ENCODE measurements around the gene RIOX2.
"Not testable (repeated sequence)": the region's sequence is repeated elsewhere in the genome, so short reads cannot be mapped to it uniquely, and the experiment has no call there.

RIOX2 gene

DNA sequence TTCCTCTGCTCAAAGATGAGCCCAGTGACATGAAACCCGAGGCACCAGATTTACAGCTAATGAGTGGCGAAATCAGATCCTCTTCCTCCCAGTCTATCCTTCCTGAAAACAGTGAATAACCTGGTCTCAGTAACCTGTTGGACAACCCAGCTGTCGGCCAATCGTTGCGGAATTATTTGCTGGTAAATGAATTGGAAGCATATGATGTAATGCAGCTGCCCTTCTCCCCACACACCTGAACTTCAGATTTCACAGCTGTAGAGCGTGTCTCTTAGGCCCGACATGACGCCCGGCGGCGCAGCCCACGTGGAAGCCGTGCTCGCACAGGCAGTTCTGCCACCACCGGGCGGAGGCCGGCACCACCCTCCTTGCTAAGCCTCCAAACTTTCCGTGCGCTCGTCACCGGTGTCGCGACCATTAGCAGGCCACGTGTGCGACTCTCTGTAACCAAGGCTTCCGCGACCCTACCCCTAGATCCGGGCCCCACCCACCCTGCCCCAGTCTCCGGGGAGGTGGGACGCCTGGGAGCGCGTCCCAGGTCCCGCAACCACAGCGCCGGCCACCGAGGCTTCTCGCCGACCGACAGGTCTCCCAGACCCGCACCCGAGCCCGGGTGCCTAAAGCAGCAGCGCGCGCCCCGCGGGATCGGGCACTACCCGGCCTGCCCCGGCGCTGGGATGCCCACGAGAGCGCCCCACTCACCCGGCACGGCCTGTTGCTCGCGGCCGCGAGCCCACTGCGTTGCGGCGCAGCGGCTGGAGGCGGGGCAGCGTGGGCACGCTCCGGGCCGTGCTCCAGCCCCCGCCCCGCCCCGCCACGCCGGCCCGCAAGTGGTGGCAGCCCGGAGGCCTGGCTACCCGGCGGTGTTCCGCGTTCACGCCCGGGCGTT lies at the start of gene RIOX2:
RIOX2 (minus strand) TSS at position 753 of the 889 bp plus-strand sequence. CDS start 4,838 bp downstream, outside the sequence.
- no peaks in the 10 kb centered on the region for H3K4me1 ChIP-seq (ENCODE audit: insufficient read depth, low read length)
- peak within 1 kb of the TSS; percentile 72 for H3K9ac ChIP-seq (ENCODE audit: low read depth, low read length)
- no peaks in the 10 kb centered on the region for H3K9me3 ChIP-seq (ENCODE audit: control insufficient read depth, insufficient read depth, low read length)
- H3K36me3 ChIP-seq (ENCODE audit: insufficient read depth, low read length), result no peaks in the 10 kb centered on the region

DNA sequence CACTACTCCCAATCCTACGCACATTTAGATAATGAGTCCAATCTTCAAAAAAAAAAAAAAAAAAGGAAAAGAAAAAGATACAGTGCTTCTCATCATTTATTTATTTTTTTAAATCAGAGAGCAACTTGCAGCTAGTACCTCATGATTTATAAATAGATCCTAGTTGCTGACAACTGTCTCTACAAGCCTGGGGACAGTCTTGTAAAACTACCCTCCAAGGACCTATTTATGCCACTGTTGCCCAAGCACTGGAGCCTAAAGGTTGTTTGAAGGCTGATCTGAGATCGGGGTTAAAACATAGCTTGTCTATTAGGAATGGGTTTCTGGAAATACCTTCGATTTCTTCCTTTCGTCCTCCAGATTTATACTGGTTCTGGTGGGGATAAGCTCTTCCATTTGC lies 48.2 kb upstream of the RIOX2 start:
- H3K9me3 ChIP-seq (ENCODE audit: control insufficient read depth, insufficient read depth, low read length), result no peaks in the 10 kb centered on the region
- no peaks in the 10 kb centered on the region for H3K36me3 ChIP-seq (ENCODE audit: insufficient read depth, low read length)
- H3K4me1 ChIP-seq (ENCODE audit: insufficient read depth, low read length), result no peaks in the 10 kb centered on the region
- no peak overlapping the region for H3K9ac ChIP-seq (ENCODE audit: low read depth, low read length)

DNA sequence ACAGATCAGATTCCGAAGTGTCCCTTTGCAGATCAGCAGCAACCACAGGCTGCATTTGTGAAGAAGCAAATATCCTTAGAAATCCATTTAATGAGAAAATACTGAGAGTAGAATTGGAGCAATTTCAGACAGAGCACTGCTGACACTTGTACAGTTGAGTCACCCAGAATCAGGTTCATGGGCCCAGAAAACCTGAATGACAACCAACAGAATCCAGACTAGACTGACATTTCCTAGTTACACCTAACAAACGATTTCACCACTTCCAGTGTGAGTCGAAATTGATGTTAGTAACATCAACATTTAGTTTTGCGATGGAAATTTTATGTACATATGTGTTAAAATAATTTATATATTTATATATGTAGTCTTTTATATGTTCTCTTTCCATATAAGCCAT lies 46.1 kb upstream of the RIOX2 start:
- no peaks in the 10 kb centered on the region for H3K9me3 ChIP-seq (ENCODE audit: control insufficient read depth, insufficient read depth, low read length)
- H3K4me1 ChIP-seq (ENCODE audit: insufficient read depth, low read length), result no peaks in the 10 kb centered on the region
- H3K36me3 ChIP-seq (ENCODE audit: insufficient read depth, low read length), result no peaks in the 10 kb centered on the region
- no peak overlapping the region for H3K9ac ChIP-seq (ENCODE audit: low read depth, low read length)

DNA sequence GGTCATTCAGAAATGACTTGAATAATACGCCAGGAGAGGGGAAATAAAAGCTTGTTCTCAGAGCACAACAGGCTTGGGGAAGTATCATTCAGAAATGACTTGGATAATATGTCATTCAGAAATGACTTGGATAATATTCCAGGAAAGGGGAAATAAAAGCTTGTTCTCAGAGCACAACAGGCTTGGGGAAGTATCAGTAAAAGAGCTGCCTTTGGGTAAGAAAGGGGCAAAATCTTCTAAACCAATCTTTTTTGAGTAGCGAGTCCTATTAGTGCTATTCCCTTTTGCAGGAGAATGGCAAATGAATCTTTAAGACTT lies 42.0 kb upstream of the RIOX2 start:
- Histone ChIP-seq H3K4me1 (ENCODE audit: insufficient read depth, low read length) (no peaks in the 10 kb centered on the region), H3K36me3 (ENCODE audit: insufficient read depth, low read length) (no peaks in the 10 kb centered on the region), H3K9me3 (ENCODE audit: control insufficient read depth, insufficient read depth, low read length) (no peaks in the 10 kb centered on the region), H3K9ac (ENCODE audit: low read depth, low read length) (no peak overlapping the region)

DNA sequence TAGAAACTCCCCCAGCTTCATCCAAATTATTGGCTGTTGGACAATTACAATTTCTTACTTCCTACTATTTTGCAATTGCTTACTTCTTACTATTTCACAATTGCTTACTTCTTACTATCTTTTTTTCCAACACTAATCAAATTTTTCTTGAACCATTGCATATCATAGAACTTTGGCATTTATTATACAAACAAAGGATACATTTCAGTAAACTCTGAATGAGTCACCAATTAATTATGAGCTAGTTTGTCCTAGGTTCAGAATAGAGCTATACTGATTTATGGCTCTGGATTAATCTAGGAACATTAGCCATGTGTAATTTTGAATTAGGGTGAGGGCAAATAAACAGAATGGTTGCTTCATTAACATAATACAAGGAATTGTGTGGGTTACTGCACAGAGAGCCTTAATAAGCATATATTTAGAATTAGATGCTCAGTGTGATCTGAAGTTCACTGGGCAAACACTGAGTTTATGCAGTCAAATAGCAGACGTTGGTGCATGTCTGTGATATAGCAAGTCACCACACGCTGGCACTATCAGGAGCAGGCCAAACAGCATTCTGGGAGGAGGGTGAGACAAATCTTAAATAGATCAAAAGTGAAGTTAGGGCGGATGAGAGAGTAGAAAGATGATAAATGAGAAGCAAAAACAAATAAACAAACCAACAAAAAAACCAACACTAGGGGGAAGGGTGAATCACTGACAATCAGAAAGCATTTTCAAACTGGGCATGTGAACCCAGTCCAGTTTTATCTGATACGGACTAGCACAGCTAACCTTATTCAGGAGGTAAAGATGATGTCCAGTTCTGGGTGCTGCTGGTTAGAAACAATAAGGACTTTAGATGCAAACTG lies 41.4 kb upstream of the RIOX2 start:
- no peak overlapping the region; the same call in 1 of the 2 replicates for H3K9ac ChIP-seq (ENCODE audit: low read depth, low read length)
- H3K4me1 ChIP-seq (ENCODE audit: insufficient read depth, low read length), result no peaks in the 10 kb centered on the region
- H3K36me3 ChIP-seq (ENCODE audit: insufficient read depth, low read length), result no peaks in the 10 kb centered on the region
- no peaks in the 10 kb centered on the region for H3K9me3 ChIP-seq (ENCODE audit: control insufficient read depth, insufficient read depth, low read length)

DNA sequence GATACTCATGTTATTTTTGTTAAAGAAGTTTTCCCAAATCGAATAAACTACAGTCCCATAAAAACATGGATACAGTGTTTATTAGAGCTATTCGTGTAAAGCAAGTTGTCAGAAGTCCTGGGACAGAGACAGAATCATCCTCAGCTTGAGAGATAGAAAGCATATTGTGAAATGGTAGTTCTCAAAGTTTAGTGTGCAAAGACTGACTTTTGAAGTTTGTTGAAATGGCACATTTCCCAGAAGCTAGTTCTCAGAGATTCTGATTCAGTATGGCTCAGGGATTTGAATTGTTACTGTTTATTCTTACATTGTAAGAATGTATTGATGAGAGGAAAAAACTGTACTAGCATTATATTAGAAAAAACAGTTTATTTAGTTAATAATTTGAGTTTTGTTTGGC lies 40.7 kb upstream of the RIOX2 start:
- no peaks in the 10 kb centered on the region for H3K9me3 ChIP-seq (ENCODE audit: control insufficient read depth, insufficient read depth, low read length)
- no peaks in the 10 kb centered on the region for H3K36me3 ChIP-seq (ENCODE audit: insufficient read depth, low read length)
- no peak overlapping the region for H3K9ac ChIP-seq (ENCODE audit: low read depth, low read length)

DNA sequence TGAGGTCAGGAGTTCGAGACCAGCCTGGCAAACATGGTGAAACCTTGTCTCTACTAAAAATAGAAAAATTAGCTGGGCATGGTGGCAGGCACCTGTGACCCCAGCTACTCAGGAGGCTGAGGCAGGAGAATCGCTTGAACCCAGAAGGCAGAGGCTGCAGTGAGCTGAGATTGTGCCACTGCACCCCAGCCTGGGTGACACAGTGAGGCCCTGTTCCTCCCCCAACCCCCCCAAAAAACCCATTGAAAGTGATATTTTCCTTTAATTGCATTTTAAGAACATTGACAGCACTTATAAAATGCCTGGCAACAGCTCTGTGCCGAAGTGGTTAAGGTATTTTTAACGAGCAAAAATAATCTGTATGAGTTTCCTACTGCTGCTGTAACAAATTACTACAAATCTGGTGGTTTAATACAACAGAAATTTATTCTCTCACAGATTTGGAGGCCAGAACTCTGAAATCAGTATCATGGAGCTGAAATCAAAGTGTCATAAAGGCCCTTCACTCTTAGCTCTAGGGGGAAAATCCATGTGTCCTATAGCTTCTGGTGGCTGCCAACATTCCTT lies 38.7 kb upstream of the RIOX2 start:
- not testable (repeated sequence) for H3K4me1 ChIP-seq (ENCODE audit: insufficient read depth, low read length); H3K36me3 ChIP-seq (ENCODE audit: insufficient read depth, low read length); H3K9ac ChIP-seq (ENCODE audit: low read depth, low read length); H3K9me3 ChIP-seq (ENCODE audit: control insufficient read depth, insufficient read depth, low read length)

More for the DNA sequence above, 40.7 kb upstream of the RIOX2 start:
- no peaks in the 10 kb centered on the region for H3K4me1 ChIP-seq (ENCODE audit: insufficient read depth, low read length)

DNA sequence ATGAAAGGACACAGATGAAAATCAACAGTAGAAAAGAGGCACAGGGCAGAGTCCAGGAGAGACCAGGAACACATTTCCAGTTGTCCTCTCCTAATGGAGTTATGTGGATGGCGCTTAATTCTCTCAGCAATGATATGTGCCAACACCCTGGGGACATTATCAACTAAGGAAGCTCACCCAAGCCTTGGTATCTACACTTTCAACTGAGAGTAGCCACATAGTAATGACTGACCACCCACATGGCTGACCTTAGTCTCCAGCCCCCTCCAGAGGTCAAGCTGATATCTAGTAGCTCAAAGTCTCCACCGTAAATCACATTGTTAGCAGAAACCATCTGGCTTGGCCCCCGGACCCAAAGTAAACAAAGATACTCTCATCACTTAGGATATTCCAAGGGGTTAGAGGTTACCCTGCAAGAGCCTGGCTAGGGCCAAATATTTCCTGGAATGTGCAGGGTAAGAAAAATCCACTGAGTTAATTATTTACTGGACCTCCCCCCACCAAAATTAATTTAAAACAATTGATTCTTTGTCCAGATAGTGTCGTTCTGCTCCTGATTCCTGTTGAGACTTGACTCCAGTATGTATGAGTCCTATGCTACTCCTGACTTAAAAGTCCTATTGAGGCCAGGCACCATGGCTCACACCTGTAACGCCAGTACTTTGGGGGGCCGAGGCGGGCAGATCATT lies 38.1 kb upstream of the RIOX2 start:
- Histone ChIP-seq H3K4me1 (ENCODE audit: insufficient read depth, low read length) (no peaks in the 10 kb centered on the region), H3K36me3 (ENCODE audit: insufficient read depth, low read length) (no peaks in the 10 kb centered on the region), H3K9me3 (ENCODE audit: control insufficient read depth, insufficient read depth, low read length) (no peaks in the 10 kb centered on the region), H3K9ac (ENCODE audit: low read depth, low read length) (no peak overlapping the region)

DNA sequence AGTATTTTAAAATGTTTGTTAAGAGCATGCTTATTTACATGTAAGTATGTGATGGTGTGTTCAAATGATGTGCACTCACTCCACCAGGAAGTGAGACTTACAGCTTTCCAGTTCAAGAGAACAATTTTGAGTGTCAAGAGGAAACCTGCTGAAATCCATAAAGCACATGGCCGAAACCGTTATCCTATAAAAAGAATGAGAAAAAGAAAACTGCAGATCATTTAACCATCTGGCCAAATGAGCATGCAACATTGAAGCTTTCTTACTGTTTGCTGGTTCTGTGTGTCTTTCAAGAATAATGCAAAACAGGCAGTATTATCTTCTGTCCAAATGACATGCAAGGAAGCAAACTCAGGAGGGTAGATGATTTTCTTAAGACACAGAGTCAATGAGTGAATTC lies 36.6 kb upstream of the RIOX2 start:
- Histone ChIP-seq H3K9ac (ENCODE audit: low read depth, low read length) (no peak overlapping the region), H3K36me3 (ENCODE audit: insufficient read depth, low read length) (no peaks in the 10 kb centered on the region), H3K9me3 (ENCODE audit: control insufficient read depth, insufficient read depth, low read length) (no peaks in the 10 kb centered on the region), H3K4me1 (ENCODE audit: insufficient read depth, low read length) (no peaks in the 10 kb centered on the region)

DNA sequence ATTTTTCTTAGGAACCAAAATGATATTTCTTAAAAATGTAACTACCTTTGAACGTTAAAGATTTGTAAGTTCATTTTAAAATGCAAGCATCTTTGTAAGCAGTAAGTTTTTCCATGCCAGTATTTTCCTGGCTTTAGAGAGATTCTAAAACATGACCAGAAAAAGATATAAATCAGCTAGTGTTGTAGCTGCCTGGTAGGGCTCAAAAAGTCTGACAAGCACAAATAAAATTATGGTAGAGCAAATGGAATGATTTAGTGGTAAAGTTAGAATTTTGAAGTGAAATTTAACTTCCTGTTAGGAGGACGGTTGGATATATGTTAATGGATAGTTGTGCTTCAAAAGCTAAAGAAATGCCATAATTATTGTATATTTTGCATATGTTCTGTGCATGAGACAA lies 33.2 kb upstream of the RIOX2 start:
- Histone ChIP-seq H3K36me3 (ENCODE audit: insufficient read depth, low read length) (no peaks in the 10 kb centered on the region), H3K9ac (ENCODE audit: low read depth, low read length) (no peak overlapping the region), H3K9me3 (ENCODE audit: control insufficient read depth, insufficient read depth, low read length) (no peaks in the 10 kb centered on the region), H3K4me1 (ENCODE audit: insufficient read depth, low read length) (no peaks in the 10 kb centered on the region)

DNA sequence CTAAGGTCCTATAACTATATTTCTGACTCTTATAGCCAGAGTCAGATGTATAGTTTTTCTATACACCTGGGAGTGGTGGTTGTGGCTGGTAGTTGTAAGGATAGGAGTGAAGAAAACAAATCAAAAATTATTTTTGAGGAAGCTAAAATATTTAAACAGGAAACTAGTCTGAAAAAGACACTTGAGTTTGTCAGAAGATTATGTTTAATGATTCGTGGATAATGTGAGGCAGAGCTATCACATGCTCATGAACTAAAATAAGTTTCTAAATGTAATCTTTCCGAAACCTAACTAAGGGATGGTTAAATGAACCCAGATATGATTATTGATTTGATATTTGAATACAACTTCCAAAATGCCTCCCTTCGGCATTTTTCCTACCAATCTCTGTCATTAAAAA lies 32.5 kb upstream of the RIOX2 start:
- H3K4me1 ChIP-seq (ENCODE audit: insufficient read depth, low read length), result no peaks in the 10 kb centered on the region
- H3K36me3 ChIP-seq (ENCODE audit: insufficient read depth, low read length), result no peaks in the 10 kb centered on the region
- H3K9me3 ChIP-seq (ENCODE audit: control insufficient read depth, insufficient read depth, low read length), result no peaks in the 10 kb centered on the region
- no peak overlapping the region for H3K9ac ChIP-seq (ENCODE audit: low read depth, low read length)

DNA sequence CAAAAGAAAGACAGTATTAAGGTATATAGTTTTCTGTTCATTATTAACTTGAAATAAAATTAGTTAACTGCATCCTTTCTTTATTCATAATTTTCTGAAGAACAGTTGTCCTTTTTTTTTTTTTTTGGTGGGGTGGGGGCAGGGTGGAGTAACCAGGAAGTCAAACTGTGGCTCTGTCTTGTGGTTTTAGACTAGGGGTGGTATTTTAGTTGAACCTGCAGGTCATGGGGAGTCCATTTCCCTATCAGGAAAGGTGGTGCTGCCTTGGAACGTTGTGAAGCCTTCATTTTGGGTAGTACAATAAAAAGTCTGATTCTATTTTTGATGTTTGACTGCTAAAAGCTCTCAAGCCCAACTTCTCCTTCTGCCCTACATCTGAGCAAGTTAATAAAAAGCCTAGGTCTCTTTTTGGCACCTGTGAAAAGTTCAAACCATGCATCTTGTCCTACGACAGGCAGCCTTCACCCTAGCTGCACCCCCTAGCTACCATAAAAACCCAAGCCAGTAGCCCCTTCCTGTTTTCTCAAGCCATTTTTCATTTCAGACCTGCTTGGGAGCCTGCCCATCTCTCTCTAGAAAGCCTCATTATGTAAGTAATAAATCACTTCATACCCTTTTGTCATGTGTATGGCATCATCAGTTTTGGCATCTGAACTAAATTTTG lies 31.2 kb upstream of the RIOX2 start:
- Histone ChIP-seq H3K36me3 (ENCODE audit: insufficient read depth, low read length) (no peaks in the 10 kb centered on the region), H3K9me3 (ENCODE audit: control insufficient read depth, insufficient read depth, low read length) (no peaks in the 10 kb centered on the region), H3K9ac (ENCODE audit: low read depth, low read length) (no peak overlapping the region), H3K4me1 (ENCODE audit: insufficient read depth, low read length) (no peaks in the 10 kb centered on the region)

DNA sequence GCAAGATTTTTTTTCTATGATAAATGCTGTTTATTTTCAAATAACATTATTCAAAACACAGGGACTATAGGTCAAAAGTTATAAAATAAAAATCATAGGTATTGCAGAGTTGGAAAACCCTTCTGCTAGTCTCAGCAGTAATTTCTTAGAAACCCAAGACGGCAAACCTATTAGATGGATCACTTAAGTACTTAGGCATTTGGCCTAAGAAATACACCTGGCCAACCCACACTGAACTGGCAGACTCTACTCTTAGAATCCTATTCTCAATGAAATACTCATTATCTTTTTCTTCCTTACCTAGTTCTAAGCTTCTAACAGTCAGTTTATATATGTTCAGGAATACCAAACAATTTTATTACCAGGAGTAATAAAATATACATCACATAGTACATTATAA lies 30.5 kb upstream of the RIOX2 start:
- Histone ChIP-seq H3K9ac (ENCODE audit: low read depth, low read length) (no peak overlapping the region), H3K36me3 (ENCODE audit: insufficient read depth, low read length) (no peaks in the 10 kb centered on the region), H3K9me3 (ENCODE audit: control insufficient read depth, insufficient read depth, low read length) (no peaks in the 10 kb centered on the region), H3K4me1 (ENCODE audit: insufficient read depth, low read length) (no peaks in the 10 kb centered on the region)

DNA sequence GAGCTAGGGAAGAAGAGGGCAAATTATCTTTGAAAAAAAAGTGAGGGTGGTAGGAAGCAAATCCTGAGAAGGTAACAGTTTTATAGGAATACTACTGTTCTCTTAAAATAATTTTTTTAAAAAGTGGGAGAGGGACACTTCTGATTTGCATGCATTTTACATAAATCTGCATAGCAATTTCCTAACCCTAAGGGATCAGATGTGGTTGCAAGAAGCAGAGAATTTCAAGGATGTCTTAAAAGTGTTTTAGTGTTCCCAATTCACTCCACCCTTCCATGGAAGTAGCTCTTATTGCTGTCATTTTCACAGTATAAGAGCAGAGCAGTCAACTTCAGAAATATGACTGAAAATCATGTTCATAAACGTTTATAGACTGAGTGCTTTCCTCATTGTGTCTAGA lies 27.8 kb upstream of the RIOX2 start:
- no peak overlapping the region for H3K9ac ChIP-seq (ENCODE audit: low read depth, low read length)
- H3K4me1 ChIP-seq (ENCODE audit: insufficient read depth, low read length), result no peaks in the 10 kb centered on the region
- no peaks in the 10 kb centered on the region for H3K9me3 ChIP-seq (ENCODE audit: control insufficient read depth, insufficient read depth, low read length)
- no peaks in the 10 kb centered on the region for H3K36me3 ChIP-seq (ENCODE audit: insufficient read depth, low read length)

Measured in ES-I3 (cell line).